Measurements from ENCODE around the gene GRPEL1. TPM values are rescaled to one million over a fixed set of nuclear protein-coding genes. Genes with fewer than 3 reads are reported as not detected.
A peak's percentile ranks its signal among the peaks of the same experiment; 100 is the strongest.

The GRPEL1 gene
- total and polyA plus RNA-seq, 2 of the 13 experiments (the other 11 are each of a cell fraction or from before 2014, with no cell fraction given), result 32.3 to 141 TPM

DNA sequence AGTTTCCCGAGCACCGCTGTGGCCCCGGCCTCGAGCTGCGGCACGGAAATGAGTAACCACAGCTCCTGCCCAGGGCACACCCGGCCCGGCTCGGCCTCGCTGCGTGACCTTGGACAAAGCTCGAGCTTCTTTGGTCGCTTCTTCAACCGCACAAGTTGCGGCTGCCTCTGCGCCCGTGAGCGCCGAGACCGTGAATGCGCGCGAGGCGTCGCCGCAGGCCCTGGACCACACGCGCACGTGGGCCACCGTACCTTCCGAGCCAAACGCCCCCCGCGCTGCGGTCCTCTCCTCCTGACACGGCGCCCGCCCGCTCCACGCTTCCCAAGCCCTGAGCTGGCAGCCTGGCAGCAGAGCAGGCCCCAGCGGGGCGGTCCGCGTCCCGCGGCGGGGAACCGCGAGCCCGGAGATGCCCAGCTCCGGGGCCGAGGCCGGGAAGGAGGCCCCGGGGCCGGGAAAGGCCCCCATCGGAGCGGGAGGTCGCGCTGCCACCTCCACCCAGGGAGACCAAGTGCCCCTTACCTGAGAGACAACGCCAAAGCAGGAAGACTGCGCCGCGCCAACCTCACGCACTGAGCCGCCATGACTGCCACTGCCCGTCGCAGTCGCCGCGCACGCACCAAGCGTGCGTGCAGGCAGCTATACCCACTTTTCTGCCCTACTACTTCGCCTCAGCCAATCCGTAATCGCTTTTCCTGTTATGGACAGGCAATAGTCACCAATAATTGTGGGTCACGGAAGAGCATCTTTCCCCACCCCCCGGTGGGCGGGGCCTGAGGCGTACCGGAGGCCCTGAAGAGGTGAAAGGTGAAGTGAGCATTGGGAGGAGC is at the start of gene GRPEL1 (continued):
- TF ChIP-seq, protein P1, sequence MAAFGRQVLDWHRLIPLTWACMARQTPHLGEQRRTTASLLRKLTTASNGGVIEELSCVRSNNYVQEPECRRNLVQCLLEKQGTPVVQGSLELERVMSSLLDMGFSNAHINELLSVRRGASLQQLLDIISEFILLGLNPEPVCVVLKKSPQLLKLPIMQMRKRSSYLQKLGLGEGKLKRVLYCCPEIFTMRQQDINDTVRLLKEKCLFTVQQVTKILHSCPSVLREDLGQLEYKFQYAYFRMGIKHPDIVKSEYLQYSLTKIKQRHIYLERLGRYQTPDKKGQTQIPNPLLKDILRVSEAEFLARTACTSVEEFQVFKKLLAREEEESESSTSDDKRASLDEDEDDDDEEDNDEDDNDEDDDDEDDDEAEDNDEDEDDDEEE (CRISPR knock-in tag; IDR thresholded peaks at IDR 0.05), result peak; percentile 71
- TF ChIP-seq MTF2 (CRISPR knock-in tag; IDR thresholded peaks at IDR 0.05; ENCODE audit: borderline replicate concordance) (peak; percentile 11; the same call in 1 of the 2 replicates), NFYC (CRISPR knock-in tag; IDR thresholded peaks at IDR 0.05) (peak; percentile 94), SATB2 (CRISPR knock-in tag; IDR thresholded peaks at IDR 0.05) (no peak), RFXAP (CRISPR knock-in tag; IDR thresholded peaks at IDR 0.05; ENCODE audit: borderline replicate concordance) (peak; percentile 97), PAF1 (CRISPR knock-in tag; IDR thresholded peaks at IDR 0.05) (no peak), ZNF30 (CRISPR knock-in tag; IDR thresholded peaks at IDR 0.05) (peak; percentile 61; the same call in 1 of the 2 replicates), SP5 (CRISPR knock-in tag; IDR thresholded peaks at IDR 0.05; ENCODE audit: borderline replicate concordance, low read depth) (peak; percentile 44; the same call in 1 of the 2 replicates), TIGD3 (CRISPR knock-in tag; IDR thresholded peaks at IDR 0.05; ENCODE audit: borderline replicate concordance) (no peak), PRMT3 (CRISPR knock-in tag; IDR thresholded peaks at IDR 0.05; ENCODE audit: borderline replicate concordance, low read depth) (0 out of 2 replicates have a peak, but pooled peaks have one; percentile 6), DMAP1 (CRISPR knock-in tag; IDR thresholded peaks at IDR 0.05) (peak; percentile 80), ZBTB4 (CRISPR knock-in tag; IDR thresholded peaks at IDR 0.05; ENCODE audit: borderline replicate concordance) (0 out of 2 replicates have a peak, but pooled peaks have one; percentile 37), SRY (CRISPR knock-in tag; IDR thresholded peaks at IDR 0.05) (peak; percentile 88; the same call in 1 of the 2 replicates), PAWR (CRISPR knock-in tag; IDR thresholded peaks at IDR 0.05; ENCODE audit: borderline replicate concordance) (peak; percentile 65; the same call in 1 of the 2 replicates), SMAD3 (CRISPR knock-in tag; IDR thresholded peaks at IDR 0.05) (peak; percentile 56), ZNF260 (CRISPR knock-in tag; IDR thresholded peaks at IDR 0.05; ENCODE audit: borderline replicate concordance, low read depth) (no peak), ZNF883 (CRISPR knock-in tag; IDR thresholded peaks at IDR 0.05; ENCODE audit: not compliant biosample characterization) (peak; percentile 85), SIX1 (CRISPR knock-in tag; IDR thresholded peaks at IDR 0.05; ENCODE audit: borderline replicate concordance) (no peak), RAD21 (CRISPR knock-in tag; IDR thresholded peaks at IDR 0.05) (peak; percentile 19; the same call in 1 of the 2 replicates)
- TF ChIP-seq, protein P2, sequence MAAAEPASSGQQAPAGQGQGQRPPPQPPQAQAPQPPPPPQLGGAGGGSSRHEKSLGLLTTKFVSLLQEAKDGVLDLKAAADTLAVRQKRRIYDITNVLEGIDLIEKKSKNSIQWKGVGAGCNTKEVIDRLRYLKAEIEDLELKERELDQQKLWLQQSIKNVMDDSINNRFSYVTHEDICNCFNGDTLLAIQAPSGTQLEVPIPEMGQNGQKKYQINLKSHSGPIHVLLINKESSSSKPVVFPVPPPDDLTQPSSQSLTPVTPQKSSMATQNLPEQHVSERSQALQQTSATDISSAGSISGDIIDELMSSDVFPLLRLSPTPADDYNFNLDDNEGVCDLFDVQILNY (CRISPR knock-in tag; conservative IDR thresholded peaks at IDR 0.05), result peak; percentile 48
- TF ChIP-seq, protein P3, sequence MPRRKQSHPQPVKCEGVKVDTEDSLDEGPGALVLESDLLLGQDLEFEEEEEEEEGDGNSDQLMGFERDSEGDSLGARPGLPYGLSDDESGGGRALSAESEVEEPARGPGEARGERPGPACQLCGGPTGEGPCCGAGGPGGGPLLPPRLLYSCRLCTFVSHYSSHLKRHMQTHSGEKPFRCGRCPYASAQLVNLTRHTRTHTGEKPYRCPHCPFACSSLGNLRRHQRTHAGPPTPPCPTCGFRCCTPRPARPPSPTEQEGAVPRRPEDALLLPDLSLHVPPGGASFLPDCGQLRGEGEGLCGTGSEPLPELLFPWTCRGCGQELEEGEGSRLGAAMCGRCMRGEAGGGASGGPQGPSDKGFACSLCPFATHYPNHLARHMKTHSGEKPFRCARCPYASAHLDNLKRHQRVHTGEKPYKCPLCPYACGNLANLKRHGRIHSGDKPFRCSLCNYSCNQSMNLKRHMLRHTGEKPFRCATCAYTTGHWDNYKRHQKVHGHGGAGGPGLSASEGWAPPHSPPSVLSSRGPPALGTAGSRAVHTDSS (CRISPR knock-in tag; conservative IDR thresholded peaks at IDR 0.05), result no peak

All from HepG2 (cell line).